ENCODE data around the gene RAB11FIP3.

DNA sequence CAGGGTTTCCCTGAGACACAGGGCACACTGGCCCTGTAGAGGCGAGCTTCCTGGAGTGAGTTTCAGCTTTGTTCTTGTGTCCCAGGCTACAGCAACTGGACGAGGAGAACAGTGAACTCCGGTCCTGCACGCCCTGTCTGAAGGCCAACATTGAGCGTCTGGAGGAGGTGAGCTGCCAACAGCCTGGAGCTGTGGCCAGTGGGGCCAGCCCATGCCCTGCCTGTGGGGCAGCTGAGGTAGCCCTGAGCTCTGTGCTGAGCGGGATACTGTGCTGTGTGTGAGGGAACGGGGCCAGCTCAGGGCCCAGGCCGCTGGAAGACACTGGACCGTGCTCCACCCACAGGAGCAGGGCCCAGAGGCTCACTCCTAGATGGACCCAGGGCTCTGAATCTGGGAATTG is 93.4 kb downstream of the RAB11FIP3 start:
- TF ChIP-seq CTCF (IDR thresholded peaks at IDR 0.05; ENCODE audit: low read length) (no peak), EZH2phosphoT487 (IDR thresholded peaks at IDR 0.05; ENCODE audit: low read length) (no peak), EZH2 (optimal IDR thresholded peaks at IDR 0.05; ENCODE audit: low read depth, low read length) (no peak)
